RPMI8226 (cell line): ENCODE measurements around the gene ELFN2.
"Not testable (repeated sequence)": the region's sequence is repeated elsewhere in the genome, so short reads cannot be mapped to it uniquely, and the experiment has no call there.

ENCODE experiments used
- DNase-seq: peaks from one replicate; pipeline ENCODE4 v3.0.0-alpha.2; 2015

The ELFN2 gene

DNA sequence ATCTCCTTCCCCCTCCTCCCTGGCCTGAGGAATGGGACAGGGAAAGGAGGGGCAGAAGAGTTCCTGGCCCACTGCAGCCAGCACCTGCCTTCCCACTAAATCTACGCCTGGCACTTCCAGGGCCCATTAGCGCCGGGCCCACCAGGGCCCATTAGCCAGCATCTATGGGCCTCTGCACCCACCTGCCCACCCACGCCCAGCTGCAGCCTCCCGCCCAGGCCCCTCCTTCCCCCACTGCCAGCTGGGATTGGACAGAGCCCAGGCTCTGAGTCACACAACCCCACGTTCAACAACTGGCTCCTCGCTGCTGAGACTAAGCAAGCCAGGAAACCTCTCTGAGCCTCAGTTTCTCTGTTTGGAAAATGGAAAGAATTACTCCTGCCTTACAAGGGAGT lies 96.2 kb downstream of the ELFN2 start:
- no peak for DNase-seq

DNA sequence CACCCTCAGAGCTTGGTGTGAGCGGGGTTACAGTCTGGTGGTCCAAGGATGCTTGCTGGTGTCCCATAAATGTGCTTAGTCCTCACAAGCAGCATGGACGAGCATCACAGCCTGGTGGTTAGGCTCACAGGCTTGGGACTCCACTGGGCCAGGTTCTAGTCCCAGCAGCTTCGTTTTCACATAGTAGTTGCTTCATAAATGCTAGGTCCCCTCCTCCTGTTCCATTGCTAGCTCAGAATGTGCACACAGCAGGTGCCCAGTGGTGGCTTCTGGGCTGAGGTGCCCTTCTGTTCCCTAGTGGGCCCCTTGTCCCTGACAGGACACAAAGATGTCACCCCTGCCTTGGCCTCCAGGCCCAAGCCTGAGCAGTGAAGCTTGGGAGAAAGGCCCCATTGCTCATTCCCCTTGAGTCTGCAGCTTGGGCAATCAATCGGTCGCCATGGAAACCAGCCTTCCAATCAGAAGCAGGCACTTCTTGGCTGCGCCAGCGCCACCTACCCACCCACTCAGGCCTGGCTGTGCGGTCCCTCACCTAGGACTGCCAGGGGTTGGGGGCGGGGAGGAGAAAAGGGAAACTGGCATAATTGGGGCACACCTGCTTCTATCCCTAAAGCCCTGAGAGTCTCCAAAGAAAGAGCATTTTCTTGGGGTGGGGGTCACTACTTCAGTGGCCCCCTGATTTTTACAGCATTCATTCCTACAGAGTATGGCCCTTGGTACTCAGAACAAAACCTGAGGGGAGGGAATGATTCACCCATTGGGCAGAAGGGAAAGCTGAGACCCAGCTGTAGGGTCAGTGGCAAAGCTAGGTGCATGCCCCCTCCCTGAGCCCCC lies 96.9 kb downstream of the ELFN2 start:
- peak; percentile 97 for DNase-seq

DNA sequence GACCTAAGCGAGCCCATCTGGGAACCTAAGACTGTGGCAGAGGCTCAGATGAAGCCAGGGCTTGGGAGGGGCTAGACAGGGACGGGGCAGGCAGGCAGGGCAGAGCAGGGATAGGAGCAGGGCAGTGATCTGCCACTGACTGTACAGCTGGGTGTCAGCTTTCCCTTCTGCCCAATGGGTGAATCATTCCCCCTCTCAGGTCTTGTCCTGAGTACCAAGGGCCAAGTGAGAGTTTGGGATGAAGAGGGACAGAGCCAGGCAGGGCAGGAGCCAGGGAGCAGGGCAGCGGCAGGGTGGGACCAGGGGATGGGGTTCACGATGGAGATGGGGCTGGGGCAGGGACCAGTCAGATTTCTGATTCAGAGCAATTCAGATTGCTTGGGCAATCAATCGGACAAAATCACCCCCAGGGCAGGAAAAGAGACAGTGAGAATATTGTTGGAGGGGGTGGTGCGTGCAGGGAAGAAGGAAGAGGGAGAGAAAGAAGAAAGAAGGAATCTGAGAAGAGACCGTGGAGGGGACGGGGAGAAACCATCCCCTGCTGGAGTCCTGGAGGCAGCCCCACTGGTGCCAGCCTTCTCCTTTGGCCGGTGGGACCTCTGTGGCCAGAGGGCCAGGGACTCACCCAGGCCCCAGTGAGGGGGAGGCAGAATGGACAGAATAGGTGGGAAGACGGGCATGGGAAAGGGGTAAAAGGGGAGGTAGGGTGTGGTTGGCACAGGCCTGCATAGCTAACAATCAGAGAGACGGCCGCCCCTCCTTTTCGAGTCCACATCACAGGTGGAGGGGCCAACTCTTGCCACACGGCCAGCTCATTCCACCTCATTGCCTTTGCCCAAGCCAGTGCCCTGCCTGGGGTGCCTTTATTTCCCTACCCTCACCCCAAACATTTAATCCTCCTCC lies 97.8 kb downstream of the ELFN2 start:
- no peak for DNase-seq

DNA sequence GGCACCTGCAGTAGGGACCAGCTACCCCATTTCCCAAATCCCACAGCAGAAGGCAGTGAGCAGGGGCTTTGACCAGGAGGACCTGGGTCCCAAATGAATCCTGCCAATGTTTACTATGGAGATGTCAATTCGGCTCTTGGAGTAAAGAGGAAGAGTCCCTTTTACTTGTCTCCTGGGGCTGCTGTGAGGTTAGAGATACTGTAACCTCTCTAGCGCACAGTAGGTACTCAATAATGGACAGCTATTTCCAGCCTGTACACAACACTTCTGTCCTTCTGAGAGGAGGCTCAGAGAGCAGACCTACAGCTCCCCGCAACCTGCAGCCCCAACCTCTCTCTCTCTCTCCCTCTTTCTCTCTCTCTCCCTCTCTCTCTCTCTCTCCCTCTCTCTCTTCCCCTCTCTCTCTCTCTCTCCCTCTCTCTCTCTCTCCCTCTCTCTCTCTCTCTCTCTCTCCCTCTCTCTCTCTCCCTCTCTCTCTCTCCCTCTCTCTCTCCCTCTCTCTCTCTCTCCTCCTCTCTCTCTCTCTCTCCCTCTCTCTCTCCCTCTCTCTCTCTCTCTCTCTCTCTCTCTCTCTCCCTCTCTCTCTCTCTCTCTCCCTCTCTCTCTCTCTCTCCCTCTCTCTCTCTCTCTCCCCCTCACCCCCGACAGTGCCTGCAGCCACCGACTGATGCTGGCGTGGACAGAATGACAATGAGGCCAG lies 98.6 kb downstream of the ELFN2 start:
- not testable (repeated sequence) for DNase-seq

DNA sequence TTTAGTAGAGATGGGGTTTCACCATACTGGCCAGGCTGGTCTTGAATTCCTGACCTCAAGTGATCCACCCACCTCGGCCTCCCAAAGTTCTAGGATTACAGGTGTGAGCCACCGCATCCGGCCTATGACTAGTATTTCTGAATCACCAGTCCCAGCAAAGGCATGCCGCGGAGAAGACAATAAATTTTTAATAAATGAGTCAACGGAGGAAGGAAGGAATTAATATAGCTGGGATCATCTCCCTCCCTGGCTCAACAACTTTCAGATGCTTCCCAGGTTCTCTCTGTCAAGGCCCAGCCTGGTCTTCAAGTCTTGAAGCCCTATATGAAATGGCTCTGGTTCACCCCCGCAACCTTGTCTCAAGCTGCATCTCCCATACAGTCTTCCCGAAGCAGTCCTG lies 99.3 kb downstream of the ELFN2 start:
- DNase-seq, result no peak

DNA sequence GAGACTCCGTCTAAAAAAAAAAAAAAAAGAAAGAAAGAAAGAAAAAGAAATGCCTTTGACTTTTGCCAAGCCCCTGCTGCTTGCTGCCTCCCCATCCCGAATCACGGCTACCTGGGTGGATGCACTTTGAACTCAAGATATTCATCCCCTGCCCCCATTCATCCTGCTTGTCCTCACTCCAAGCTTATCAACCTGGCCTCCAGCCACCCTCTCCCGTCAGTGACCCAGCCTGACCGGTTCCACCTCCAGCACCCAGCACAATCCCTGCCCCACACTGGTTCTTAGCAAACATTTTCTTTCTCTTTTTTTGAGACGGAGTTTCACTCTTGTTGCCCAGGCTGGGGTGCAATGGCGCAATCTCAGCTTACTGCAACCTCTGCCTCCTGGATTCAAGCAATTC lies 100.6 kb downstream of the ELFN2 start:
- no peak for DNase-seq

DNA sequence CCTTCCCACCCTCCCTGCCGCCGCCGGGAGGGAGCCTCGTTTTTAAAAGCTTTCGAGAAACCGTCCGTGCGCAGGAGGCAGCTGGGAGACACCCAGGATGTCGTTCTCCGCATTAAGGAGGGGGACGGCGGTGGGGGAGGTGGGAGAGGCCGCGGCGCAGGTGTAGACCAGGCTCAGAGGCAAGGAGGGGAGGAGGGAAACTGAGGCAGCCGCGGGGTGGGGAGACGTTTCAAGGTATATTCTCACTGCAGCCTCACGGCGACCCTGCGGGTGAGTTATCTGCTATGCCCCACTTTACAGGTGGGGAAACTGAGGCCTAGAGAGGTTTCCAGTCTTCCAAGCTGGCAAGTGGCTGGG lies 102.3 kb downstream of the ELFN2 start:
- DNase-seq, result no peak

DNA sequence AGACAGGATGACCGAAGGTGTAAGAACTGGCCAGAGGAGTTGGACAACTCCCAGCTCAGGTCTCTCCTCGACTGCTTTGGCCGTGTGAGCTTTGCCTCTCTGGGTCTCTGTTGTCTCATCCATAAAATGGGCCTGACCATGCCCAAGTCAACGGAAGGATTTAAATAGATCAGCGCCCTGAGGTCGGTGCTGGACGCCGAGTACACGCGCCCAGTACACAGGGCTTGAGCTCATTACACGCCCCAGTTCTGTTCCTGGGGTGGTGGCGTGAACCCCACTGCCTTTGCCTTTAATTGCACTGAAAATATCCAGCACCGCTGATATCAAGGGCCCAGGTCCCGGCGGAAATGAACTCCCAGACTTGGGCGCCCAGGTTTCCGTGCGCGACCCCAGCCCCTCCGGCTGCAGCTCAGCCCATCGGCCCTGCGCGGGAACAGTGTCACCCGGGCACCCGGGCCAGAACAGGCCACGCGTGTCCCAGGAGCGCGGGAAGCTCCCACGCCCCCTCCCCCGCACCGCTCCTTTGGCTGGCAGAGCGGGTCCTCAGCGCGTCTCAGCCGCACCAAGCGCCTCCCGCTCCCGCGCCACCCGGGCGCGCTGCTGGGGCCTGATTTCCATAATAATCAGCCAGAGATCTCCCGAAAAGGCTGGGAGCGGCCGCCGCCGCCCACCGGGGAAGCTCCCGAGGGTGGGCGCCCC lies 102.8 kb downstream of the ELFN2 start:
- DNase-seq, result no peak

DNA sequence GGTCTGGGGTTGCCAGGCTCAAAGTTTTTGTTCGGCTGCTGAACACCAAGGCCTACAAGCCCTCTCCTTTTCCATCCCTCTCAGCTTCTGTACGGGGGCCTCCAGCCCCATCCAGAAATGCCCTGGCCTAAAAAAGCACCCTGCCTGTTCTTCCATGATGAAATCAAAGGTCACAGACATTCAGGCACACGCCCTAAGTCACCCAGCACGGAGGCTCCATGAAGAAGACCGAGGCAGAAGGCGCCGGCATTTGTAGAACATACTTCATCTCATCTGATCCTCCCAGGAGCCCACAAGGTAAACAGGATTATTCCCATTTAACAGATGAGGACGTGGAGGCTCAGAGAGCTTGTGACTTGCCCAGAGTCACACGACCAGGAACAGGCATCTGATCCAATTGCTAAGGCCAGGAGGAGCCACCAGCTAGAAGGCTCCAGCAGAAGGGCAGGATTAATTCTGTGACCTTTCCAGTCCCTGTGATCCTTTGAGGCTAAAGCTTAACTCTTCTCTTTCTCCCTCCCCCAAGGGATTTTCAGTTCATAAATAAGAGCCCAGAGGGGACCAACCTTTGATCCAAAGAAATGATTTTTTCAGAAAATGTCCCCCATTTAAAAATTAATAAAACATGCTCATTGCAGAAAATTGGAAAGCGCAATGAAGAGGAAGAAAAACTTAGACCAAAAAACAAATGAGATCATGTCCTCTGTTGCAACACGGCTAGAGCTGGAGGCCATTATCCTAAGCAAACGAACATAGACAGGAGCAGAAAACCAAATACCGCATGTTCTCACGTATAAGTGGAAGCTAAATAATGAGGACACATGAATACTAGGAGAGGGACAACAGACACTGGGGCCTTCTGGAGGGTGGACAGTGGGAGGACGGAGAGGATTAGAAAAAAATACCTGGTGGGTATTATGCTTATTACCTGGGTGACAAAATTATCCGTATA lies 106.3 kb downstream of the ELFN2 start:
- no peak for DNase-seq

DNA sequence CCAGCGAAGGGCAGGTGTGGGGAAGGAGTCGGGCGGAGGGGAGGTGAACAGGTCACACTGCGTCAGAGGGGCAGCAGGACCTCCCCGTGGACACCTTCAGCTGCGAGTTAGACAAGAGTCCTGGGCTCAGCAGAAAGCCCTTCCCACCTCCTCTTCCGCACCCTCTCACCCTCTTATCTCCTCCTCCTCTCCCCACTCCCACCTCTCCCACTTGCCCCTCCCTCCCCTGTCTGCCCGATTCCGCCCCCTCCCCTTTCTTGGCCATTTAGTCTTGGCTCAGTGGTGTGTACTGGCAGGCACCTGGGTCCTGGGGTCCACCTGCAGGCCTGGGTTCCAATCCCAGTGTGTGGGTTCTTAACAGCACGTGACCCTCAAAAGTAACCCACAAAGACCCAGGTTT lies 107.8 kb downstream of the ELFN2 start:
- DNase-seq, result no peak

DNA sequence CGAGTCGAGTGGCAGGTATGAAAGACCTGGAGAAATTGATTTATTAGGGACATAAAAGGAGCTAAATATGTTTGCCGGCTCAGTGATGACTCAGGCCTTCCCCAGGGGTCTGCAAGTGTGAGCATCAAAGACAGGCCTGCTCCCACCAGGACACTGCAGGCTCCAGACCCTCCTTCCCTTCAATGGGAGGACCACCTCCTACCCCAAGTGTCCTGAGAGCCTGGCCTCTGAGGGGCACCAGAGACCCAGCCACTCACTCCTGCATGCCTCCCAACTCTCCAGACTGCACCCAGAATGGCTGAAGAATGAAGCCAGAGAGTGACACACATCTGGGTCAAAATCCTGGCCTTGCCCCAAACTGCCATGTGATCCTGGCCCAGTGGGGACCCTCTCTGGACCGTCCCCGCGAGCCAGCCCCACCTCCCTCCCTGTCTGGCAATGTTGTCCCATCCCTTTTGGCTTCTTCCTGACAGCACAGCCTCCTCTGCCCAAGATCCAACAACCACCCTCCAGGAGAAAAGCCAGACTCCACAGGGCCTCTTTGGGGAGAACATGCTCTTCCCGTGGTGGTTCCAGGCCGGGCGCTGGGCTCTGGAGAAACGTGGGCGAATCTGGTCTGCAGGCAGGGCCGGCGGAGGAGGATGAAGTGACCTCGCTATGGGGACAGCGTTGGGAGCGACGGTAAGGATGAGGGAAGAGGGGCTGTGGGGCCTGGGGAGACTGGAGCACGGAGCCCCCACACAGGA lies 108.7 kb downstream of the ELFN2 start:
- DNase-seq, result no peak
